Stimulated activated naive B cell treated with anti-CD40 and anti-IgM and Interleukin-4, amounts not matched to agents 10 μg/mL and 1 μg/mL and 100 μg/mL, for 72 hours (primary cell): ENCODE data around the gene CAPN13.

Experiments
- ATAC-seq, 2 donors: fragments of 150-1000 bp; cut with Tn5 transposase; replicated peaks; 2 replicates each; pipeline ENCODE4 v1.10.0; 2021; ENCODE audit warnings: moderate library complexity in 1 of 2
- DNase-seq: peaks from one replicate; pipeline ENCODE4 v3.0.0; 2021
- H3K27ac Mint-ChIP-seq: one replicate; pipeline ENCODE4 v1.8.0; 2022; ENCODE audit warnings: mild to moderate bottlenecking, mixed read lengths
- H3K27me3 Mint-ChIP-seq, 2 donors: one replicate each; pipeline ENCODE4 v1.8.0; 2022; ENCODE audit warnings: mixed read lengths in 2 of 2
- H3K36me3 Mint-ChIP-seq, 2 donors: one replicate each; pipeline ENCODE4 v1.8.0; 2022; ENCODE audit warnings: mixed read lengths in 2 of 2, mild to moderate bottlenecking in 1 of 2
- H3K4me1 Mint-ChIP-seq, 2 donors: one replicate each; pipeline ENCODE4 v1.8.0; 2022; ENCODE audit warnings: mixed read lengths in 2 of 2, mild to moderate bottlenecking in 1 of 2
- H3K4me3 Mint-ChIP-seq, 2 donors: one replicate each; pipeline ENCODE4 v1.8.0; 2022; ENCODE audit warnings: mild to moderate bottlenecking in 2 of 2, mixed read lengths in 2 of 2, moderate library complexity in 1 of 2
- H3K9me3 Mint-ChIP-seq, 2 donors: one replicate each; pipeline ENCODE4 v1.8.0; 2022; ENCODE audit warnings: mixed read lengths in 2 of 2, mild to moderate bottlenecking in 1 of 2

CAPN13 gene

GRCh38 chr2:30776831-30777635 lies 30.2 kb downstream of the CAPN13 start:
- peaks cover 3 to 6% of the 10 kb centered on the region in 2 donors for H3K4me1 Mint-ChIP-seq
- peaks cover 0 to 4% of the 10 kb centered on the region in 2 donors for H3K27me3 Mint-ChIP-seq
- ATAC-seq (peak in 1 of 2 donors; percentile 14), DNase-seq (no peak)
- H3K4me3 Mint-ChIP-seq: no peak overlapping the region
- H3K9me3 Mint-ChIP-seq: no peaks in the 10 kb centered on the region
- H3K27ac Mint-ChIP-seq: no peak overlapping the region
- H3K36me3 Mint-ChIP-seq: no peaks in the 10 kb centered on the region

GRCh38 chr2:30775833-30776232 lies 31.4 kb downstream of the CAPN13 start:
- Mint-ChIP-seq H3K9me3 (no peaks in the 10 kb centered on the region), H3K27ac (no peak overlapping the region), H3K4me1 (peaks cover 3 to 6% of the 10 kb centered on the region in 2 donors), H3K36me3 (no peaks in the 10 kb centered on the region), H3K27me3 (peaks cover 0 to 4% of the 10 kb centered on the region in 2 donors), H3K4me3 (no peak overlapping the region)
- ATAC-seq (no peak), DNase-seq (no peak)

GRCh38 chr2:30772021-30772705 lies 35.1 kb downstream of the CAPN13 start:
- ATAC-seq (no peak), DNase-seq (no peak)
- H3K9me3 Mint-ChIP-seq: no peaks in the 10 kb centered on the region
- H3K36me3 Mint-ChIP-seq: no peaks in the 10 kb centered on the region
- H3K4me3 Mint-ChIP-seq: no peak overlapping the region
- peaks cover 5 to 9% of the 10 kb centered on the region in 2 donors for H3K27me3 Mint-ChIP-seq
- H3K4me1 Mint-ChIP-seq: peaks cover 5 to 17% of the 10 kb centered on the region in 2 donors
- H3K27ac Mint-ChIP-seq: no peak overlapping the region

GRCh38 chr2:30770816-30771576 lies 36.2 kb downstream of the CAPN13 start:
- peaks cover 5 to 15% of the 10 kb centered on the region in 2 donors for H3K27me3 Mint-ChIP-seq
- no peaks in the 10 kb centered on the region for H3K9me3 Mint-ChIP-seq
- ATAC-seq: no peak
- no peak overlapping the region for H3K4me3 Mint-ChIP-seq
- no peak for DNase-seq
- no peaks in the 10 kb centered on the region for H3K36me3 Mint-ChIP-seq
- peaks cover 5 to 17% of the 10 kb centered on the region in 2 donors for H3K4me1 Mint-ChIP-seq
- H3K27ac Mint-ChIP-seq: no peak overlapping the region

GRCh38 chr2:30769891-30770462 lies 37.3 kb downstream of the CAPN13 start:
- Mint-ChIP-seq H3K9me3 (no peaks in the 10 kb centered on the region), H3K36me3 (no peaks in the 10 kb centered on the region), H3K27me3 (peaks cover 5 to 20% of the 10 kb centered on the region in 2 donors), H3K4me1 (peaks cover 2 to 11% of the 10 kb centered on the region in 2 donors), H3K4me3 (no peak overlapping the region), H3K27ac (no peak overlapping the region)
- DNase-seq (no peak), ATAC-seq (no peak)

GRCh38 chr2:30769481-30769780 lies 37.8 kb downstream of the CAPN13 start:
- no peak for ATAC-seq
- H3K9me3 Mint-ChIP-seq: no peaks in the 10 kb centered on the region
- no peak for DNase-seq
- H3K36me3 Mint-ChIP-seq: no peaks in the 10 kb centered on the region
- H3K27ac Mint-ChIP-seq: no peak overlapping the region
- no peak overlapping the region for H3K4me3 Mint-ChIP-seq
- H3K27me3 Mint-ChIP-seq: peaks cover 6 to 20% of the 10 kb centered on the region in 2 donors
- H3K4me1 Mint-ChIP-seq: peaks cover 2 to 11% of the 10 kb centered on the region in 2 donors

- H3K27me3 Mint-ChIP-seq: peaks cover 12 to 15% of the 10 kb centered on the region in 2 donors
- no peak for ATAC-seq
- no peak for DNase-seq
- no peak overlapping the region for H3K4me3 Mint-ChIP-seq
- H3K27ac Mint-ChIP-seq: no peak overlapping the region
- peaks cover 2 to 11% of the 10 kb centered on the region in 2 donors for H3K4me1 Mint-ChIP-seq
- H3K36me3 Mint-ChIP-seq: no peaks in the 10 kb centered on the region
- no peaks in the 10 kb centered on the region for H3K9me3 Mint-ChIP-seq
Measured at GRCh38 chr2:30768708-30769480, 38.4 kb downstream of the CAPN13 start.

- no peaks in the 10 kb centered on the region for H3K36me3 Mint-ChIP-seq
- DNase-seq (no peak), ATAC-seq (no peak)
- no peak overlapping the region for H3K27ac Mint-ChIP-seq
- H3K9me3 Mint-ChIP-seq: no peaks in the 10 kb centered on the region
- H3K4me1 Mint-ChIP-seq: peaks cover 2 to 15% of the 10 kb centered on the region in 2 donors
- no peak overlapping the region for H3K4me3 Mint-ChIP-seq
- peaks cover 13 to 15% of the 10 kb centered on the region in 2 donors for H3K27me3 Mint-ChIP-seq
Measured at GRCh38 chr2:30768036-30768686, 39.1 kb downstream of the CAPN13 start.

GRCh38 chr2:30766666-30767065 lies 40.6 kb downstream of the CAPN13 start:
- Mint-ChIP-seq H3K9me3 (no peaks in the 10 kb centered on the region), H3K36me3 (no peaks in the 10 kb centered on the region), H3K4me3 (no peak overlapping the region), H3K27ac (no peak overlapping the region), H3K27me3 (peaks cover 13 to 15% of the 10 kb centered on the region in 2 donors), H3K4me1 (peaks cover 5 to 21% of the 10 kb centered on the region in 2 donors)
- ATAC-seq (no peak), DNase-seq (no peak)

GRCh38 chr2:30765876-30766470 lies 41.3 kb downstream of the CAPN13 start:
- no peak overlapping the region for H3K4me3 Mint-ChIP-seq
- no peaks in the 10 kb centered on the region for H3K9me3 Mint-ChIP-seq
- ATAC-seq (no peak), DNase-seq (no peak)
- H3K27ac Mint-ChIP-seq: no peak overlapping the region
- no peaks in the 10 kb centered on the region for H3K36me3 Mint-ChIP-seq
- peaks cover 5 to 21% of the 10 kb centered on the region in 2 donors for H3K4me1 Mint-ChIP-seq
- H3K27me3 Mint-ChIP-seq: peaks cover 13 to 15% of the 10 kb centered on the region in 2 donors

GRCh38 chr2:30765191-30765590 lies 42.1 kb downstream of the CAPN13 start:
- Mint-ChIP-seq H3K36me3 (no peaks in the 10 kb centered on the region), H3K4me3 (no peak overlapping the region), H3K4me1 (peaks cover 5 to 21% of the 10 kb centered on the region in 2 donors), H3K9me3 (no peaks in the 10 kb centered on the region), H3K27ac (no peak overlapping the region), H3K27me3 (peaks cover 11 to 13% of the 10 kb centered on the region in 2 donors)
- ATAC-seq (no peak), DNase-seq (no peak)

- ATAC-seq (no peak), DNase-seq (no peak)
- peaks cover 5 to 21% of the 10 kb centered on the region in 2 donors for H3K4me1 Mint-ChIP-seq
- H3K4me3 Mint-ChIP-seq: no peak overlapping the region
- H3K27ac Mint-ChIP-seq: no peak overlapping the region
- H3K9me3 Mint-ChIP-seq: no peaks in the 10 kb centered on the region
- H3K36me3 Mint-ChIP-seq: no peaks in the 10 kb centered on the region
- H3K27me3 Mint-ChIP-seq: peaks cover 11 to 13% of the 10 kb centered on the region in 2 donors
Measured at GRCh38 chr2:30764021-30764800, 43.0 kb downstream of the CAPN13 start.
